Testis (tissue), 2 donors: ENCODE measurements around the gene ZNF276.

Experiments used
- POLR2A ChIP-seq: fragments of 450-650 bp; IDR thresholded peaks from one replicate; pipeline ENCODE4 v1.6.1; 2017; ENCODE audit warnings: antibody characterized with exemption, mild to moderate bottlenecking, moderate library complexity
- TF ChIP-seq, protein P1 (sequence below), 3 experiments: fragments of 450-650 bp in 2 of 3; fragments of 200-600 bp in 1 of 3; sonication (generic) in 1 of 3; IDR thresholded peaks; one replicate each; pipeline ENCODE4 v1.5.1; 2016 to 2019; ENCODE audit warnings: antibody characterized with exemption in 3 of 3, mild to moderate bottlenecking in 2 of 3, moderate library complexity in 1 of 3

DNA sequence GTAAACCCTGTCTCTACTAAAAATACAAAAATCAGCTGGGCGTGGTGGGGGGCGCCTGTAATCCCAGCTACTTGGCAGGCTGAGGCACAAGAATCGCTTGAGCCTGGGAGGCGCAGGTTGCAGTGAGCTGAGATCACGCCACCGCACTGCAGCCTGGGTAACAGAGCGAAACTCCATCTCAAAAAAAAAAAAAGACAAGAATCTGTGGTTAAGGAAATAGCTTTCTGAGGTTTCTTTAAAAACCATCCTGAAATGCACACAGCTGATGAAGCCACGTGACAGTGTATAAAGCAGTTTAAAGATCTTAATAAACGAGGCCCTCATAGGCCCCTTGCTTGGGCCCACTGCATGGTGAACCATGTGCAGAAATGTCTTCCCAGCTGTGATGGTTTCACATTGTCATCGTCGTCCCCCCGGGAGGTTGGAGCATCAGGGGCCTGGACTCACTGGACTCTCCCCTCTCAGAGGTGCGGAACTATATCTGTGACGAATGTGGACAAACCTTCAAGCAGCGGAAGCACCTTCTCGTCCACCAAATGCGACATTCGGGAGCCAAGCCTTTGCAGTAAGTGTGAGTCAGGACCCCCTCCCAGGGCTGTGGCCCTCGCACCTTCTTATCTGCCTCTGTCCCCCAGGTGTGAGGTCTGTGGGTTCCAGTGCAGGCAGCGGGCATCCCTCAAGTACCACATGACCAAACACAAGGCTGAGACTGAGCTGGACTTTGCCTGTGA lies 16.2 kb downstream of the ZNF276 start:
- TF ChIP-seq, protein P1, sequence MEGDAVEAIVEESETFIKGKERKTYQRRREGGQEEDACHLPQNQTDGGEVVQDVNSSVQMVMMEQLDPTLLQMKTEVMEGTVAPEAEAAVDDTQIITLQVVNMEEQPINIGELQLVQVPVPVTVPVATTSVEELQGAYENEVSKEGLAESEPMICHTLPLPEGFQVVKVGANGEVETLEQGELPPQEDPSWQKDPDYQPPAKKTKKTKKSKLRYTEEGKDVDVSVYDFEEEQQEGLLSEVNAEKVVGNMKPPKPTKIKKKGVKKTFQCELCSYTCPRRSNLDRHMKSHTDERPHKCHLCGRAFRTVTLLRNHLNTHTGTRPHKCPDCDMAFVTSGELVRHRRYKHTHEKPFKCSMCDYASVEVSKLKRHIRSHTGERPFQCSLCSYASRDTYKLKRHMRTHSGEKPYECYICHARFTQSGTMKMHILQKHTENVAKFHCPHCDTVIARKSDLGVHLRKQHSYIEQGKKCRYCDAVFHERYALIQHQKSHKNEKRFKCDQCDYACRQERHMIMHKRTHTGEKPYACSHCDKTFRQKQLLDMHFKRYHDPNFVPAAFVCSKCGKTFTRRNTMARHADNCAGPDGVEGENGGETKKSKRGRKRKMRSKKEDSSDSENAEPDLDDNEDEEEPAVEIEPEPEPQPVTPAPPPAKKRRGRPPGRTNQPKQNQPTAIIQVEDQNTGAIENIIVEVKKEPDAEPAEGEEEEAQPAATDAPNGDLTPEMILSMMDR (IDR thresholded peaks at IDR 0.05): no peak
- no peak for TF ChIP-seq POLR2A
